ENCODE results near the gene DVL2.

Gene DVL2

GRCh38 chr17:7204336-7204735 lies 30.0 kb downstream of the DVL2 start:
- no peaks in the 10 kb centered on the region for H3K36me3 ChIP-seq (ENCODE audit: insufficient read depth, low read length)
- H3K79me2 ChIP-seq (ENCODE audit: insufficient read depth, low read length): no peaks in the 10 kb centered on the region
- H3K4me1 ChIP-seq (ENCODE audit: insufficient read depth, low read length, severe bottlenecking): peaks cover 13% of the 10 kb centered on the region
- peak overlapping the region; percentile 56 for H3K4me2 ChIP-seq (ENCODE audit: low read length)
- no peak overlapping the region for H2AFZ ChIP-seq (ENCODE audit: low read length)
- no peak overlapping the region for H3K27ac ChIP-seq (ENCODE audit: low read depth, low read length, poor library complexity, severe bottlenecking)
- no peak overlapping the region for H3K9ac ChIP-seq (ENCODE audit: low read length)
- H3K9me2 ChIP-seq (ENCODE audit: low read depth, low read length): no peaks in the 10 kb centered on the region
- H3K27me3 ChIP-seq (ENCODE audit: insufficient read depth, low read length): no peaks in the 10 kb centered on the region
- no peaks in the 10 kb centered on the region for H3K9me3 ChIP-seq (ENCODE audit: low read length)
- H4K20me1 ChIP-seq (ENCODE audit: insufficient read depth, low read length): no peaks in the 10 kb centered on the region
- peak overlapping the region; percentile 52 for H3K4me3 ChIP-seq (ENCODE audit: low read depth, low read length, poor library complexity, severe bottlenecking)
- H3F3A ChIP-seq (ENCODE audit: insufficient read depth, low read length): no peaks in the 10 kb centered on the region
- TF ChIP-seq EZH2 (IDR thresholded peaks at IDR 0.05; ENCODE audit: borderline replicate concordance, low read length) (no peak), CTCF (IDR thresholded peaks at IDR 0.05; ENCODE audit: low read length) (no peak)

- Histone ChIP-seq H3K4me2 (ENCODE audit: low read length) (no peak overlapping the region), H3K79me2 (ENCODE audit: insufficient read depth, low read length) (no peaks in the 10 kb centered on the region), H2AFZ (ENCODE audit: low read length) (no peak overlapping the region), H3K9me3 (ENCODE audit: low read length) (no peaks in the 10 kb centered on the region), H3K27ac (ENCODE audit: low read depth, low read length, poor library complexity, severe bottlenecking) (no peak overlapping the region), H3K36me3 (ENCODE audit: insufficient read depth, low read length) (no peaks in the 10 kb centered on the region), H3K4me1 (ENCODE audit: insufficient read depth, low read length, severe bottlenecking) (peaks cover 13% of the 10 kb centered on the region), H3F3A (ENCODE audit: insufficient read depth, low read length) (no peaks in the 10 kb centered on the region), H3K27me3 (ENCODE audit: insufficient read depth, low read length) (no peaks in the 10 kb centered on the region), H3K9me2 (ENCODE audit: low read depth, low read length) (no peaks in the 10 kb centered on the region), H3K9ac (ENCODE audit: low read length) (no peak overlapping the region), H3K4me3 (ENCODE audit: low read depth, low read length, poor library complexity, severe bottlenecking) (no peak overlapping the region), H4K20me1 (ENCODE audit: insufficient read depth, low read length) (no peaks in the 10 kb centered on the region)
- TF ChIP-seq EZH2 (IDR thresholded peaks at IDR 0.05; ENCODE audit: borderline replicate concordance, low read length) (no peak), CTCF (IDR thresholded peaks at IDR 0.05; ENCODE audit: low read length) (no peak)
Measured at GRCh38 chr17:7203391-7203790, 30.9 kb downstream of the DVL2 start.

- Histone ChIP-seq H3K4me3 (ENCODE audit: low read depth, low read length, poor library complexity, severe bottlenecking) (no peak overlapping the region), H3F3A (ENCODE audit: insufficient read depth, low read length) (no peaks in the 10 kb centered on the region), H3K4me1 (ENCODE audit: insufficient read depth, low read length, severe bottlenecking) (no peaks in the 10 kb centered on the region), H3K27ac (ENCODE audit: low read depth, low read length, poor library complexity, severe bottlenecking) (no peak overlapping the region), H3K9ac (ENCODE audit: low read length) (no peak overlapping the region), H3K9me3 (ENCODE audit: low read length) (no peaks in the 10 kb centered on the region), H2AFZ (ENCODE audit: low read length) (no peak overlapping the region), H4K20me1 (ENCODE audit: insufficient read depth, low read length) (no peaks in the 10 kb centered on the region), H3K9me2 (ENCODE audit: low read depth, low read length) (no peaks in the 10 kb centered on the region), H3K4me2 (ENCODE audit: low read length) (no peak overlapping the region), H3K36me3 (ENCODE audit: insufficient read depth, low read length) (no peaks in the 10 kb centered on the region), H3K79me2 (ENCODE audit: insufficient read depth, low read length) (no peaks in the 10 kb centered on the region), H3K27me3 (ENCODE audit: insufficient read depth, low read length) (peaks cover 11% of the 10 kb centered on the region; the same call in 1 of the 2 replicates)
- TF ChIP-seq CTCF (IDR thresholded peaks at IDR 0.05; ENCODE audit: low read length) (no peak), EZH2 (IDR thresholded peaks at IDR 0.05; ENCODE audit: borderline replicate concordance, low read length) (no peak)
Measured at GRCh38 chr17:7196651-7197401, 37.5 kb downstream of the DVL2 start.

Data from OCI-LY1 (cell line).